ENCODE data around the gene MKKS. TPM values are rescaled to one million over a fixed set of nuclear protein-coding genes. Genes with fewer than 3 reads are reported as not detected.
A peak's percentile ranks its signal among the peaks of the same experiment; 100 is the strongest.
"Not testable (repeated sequence)": the region's sequence is repeated elsewhere in the genome, so short reads cannot be mapped to it uniquely, and the experiment has no call there.

The MKKS gene
- total RNA-seq, 1 donor from 2014 or later = 3.7 TPM

DNA sequence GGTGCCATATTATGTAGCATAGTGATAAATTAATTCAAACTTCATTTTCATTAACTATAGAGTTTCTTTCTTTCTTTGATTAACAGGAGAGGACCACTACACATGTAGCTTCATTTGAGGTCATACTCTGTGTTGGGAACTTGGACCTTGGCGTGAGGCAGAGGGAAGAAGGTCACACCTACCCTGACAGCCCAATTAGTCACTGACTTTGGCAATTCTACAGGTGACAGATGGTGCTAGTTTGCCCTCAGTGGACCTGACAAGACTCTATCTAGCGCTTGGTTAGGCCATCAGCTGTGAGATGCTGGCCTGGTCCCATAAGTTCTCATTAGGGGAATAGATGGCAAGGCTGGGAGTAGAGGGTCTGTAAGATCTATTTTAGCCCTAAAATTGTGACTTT lies 15.2 kb upstream of the MKKS start:
- no peak for DNase-seq (ENCODE audit: low read depth in 2 of 2)

DNA sequence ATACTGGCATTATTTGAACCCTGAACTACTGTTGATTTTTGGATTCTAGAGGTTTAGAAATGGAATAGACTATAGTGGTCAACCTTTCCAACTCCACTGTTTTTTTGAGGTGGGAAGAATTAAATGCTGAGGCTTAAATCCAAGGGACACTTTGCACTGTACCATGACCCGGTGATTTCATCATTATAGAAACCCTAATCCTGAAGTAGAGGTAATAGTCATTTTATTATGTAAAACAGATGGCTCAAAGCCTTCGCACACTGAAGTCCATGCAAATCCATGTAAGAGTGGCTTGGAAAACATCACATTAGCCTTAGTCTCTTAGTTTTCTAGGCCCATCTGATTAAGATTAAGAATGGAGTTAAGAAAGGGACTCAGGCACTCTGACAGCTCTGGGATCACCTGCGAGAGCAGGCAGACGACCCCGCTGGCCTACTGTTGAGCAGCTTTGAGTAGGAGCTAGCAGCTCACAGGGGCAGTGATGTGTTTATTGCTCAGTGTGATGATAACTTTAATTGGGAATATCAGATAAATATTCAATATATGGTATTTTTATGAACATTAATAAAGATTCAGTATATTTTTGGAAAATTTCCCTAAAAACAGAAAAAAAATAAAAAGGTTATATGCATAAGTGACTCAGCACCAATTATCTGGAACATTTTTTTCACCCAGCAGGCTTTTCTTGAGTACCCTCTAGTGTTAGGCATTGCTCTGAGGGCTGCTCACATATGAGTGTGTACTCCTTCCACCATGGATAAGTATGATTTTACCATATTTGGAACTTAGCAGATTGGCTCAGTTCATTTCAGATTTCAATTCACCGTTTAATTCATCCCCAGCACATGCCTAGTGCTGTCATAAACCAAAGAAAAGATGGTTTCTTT lies 14.5 kb upstream of the MKKS start:
- DNase-seq (ENCODE audit: low read depth in 2 of 2) = no peak

DNA sequence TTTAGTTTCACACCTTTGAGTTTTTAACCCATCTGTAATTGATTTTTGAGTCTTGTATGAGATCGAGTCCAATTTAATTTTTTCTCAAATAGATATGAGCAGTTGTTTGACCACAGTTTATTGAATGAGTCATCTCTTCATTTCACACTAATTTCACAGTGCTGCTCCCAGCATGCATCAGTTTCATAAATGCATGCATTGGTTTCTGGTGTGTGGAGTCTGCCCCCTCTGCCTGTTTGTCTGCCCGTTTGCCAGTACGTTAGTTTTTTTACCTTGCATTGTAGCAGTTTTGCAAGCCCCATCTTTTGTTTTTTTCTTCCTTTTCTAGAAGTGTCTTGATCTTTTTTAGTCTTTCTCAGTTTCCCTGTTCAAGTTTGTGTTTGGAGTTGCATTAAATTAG lies 13.0 kb upstream of the MKKS start:
- peak; percentile 38 to 70 for DNase-seq (ENCODE audit: low read depth in 2 of 2)

GRCh38 chr20:10445758-10446157 lies 11.7 kb upstream of the MKKS start:
- DNase-seq (ENCODE audit: low read depth in 2 of 2) = no peak

DNA sequence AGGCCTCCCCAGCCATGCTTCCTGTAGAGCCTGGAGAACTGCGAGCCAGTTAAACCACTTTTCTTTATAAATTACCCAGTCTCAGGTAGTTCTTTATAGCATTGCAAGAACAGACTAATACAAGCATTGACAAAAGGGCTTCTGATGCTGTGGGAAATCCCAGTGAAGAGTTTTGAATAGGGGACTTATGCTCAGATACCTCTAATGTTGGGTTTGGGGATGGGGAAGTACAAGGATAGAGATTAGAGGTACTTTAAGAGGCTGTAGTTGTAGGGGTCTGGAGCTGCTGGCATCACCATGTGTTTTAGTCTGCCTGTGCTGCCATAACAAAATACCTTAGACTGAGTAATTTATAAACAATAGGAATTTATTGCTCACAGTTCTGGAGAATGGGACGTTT lies 9.9 kb upstream of the MKKS start:
- DNase-seq (ENCODE audit: low read depth in 2 of 2) = no peak

GRCh38 chr20:10438217-10438616 lies 4.2 kb upstream of the MKKS start:
- DNase-seq (ENCODE audit: low read depth in 2 of 2) = no peak

GRCh38 chr20:10436053-10436699 lies 2.2 kb upstream of the MKKS start:
- DNase-seq (ENCODE audit: low read depth in 2 of 2) = no peak

DNA sequence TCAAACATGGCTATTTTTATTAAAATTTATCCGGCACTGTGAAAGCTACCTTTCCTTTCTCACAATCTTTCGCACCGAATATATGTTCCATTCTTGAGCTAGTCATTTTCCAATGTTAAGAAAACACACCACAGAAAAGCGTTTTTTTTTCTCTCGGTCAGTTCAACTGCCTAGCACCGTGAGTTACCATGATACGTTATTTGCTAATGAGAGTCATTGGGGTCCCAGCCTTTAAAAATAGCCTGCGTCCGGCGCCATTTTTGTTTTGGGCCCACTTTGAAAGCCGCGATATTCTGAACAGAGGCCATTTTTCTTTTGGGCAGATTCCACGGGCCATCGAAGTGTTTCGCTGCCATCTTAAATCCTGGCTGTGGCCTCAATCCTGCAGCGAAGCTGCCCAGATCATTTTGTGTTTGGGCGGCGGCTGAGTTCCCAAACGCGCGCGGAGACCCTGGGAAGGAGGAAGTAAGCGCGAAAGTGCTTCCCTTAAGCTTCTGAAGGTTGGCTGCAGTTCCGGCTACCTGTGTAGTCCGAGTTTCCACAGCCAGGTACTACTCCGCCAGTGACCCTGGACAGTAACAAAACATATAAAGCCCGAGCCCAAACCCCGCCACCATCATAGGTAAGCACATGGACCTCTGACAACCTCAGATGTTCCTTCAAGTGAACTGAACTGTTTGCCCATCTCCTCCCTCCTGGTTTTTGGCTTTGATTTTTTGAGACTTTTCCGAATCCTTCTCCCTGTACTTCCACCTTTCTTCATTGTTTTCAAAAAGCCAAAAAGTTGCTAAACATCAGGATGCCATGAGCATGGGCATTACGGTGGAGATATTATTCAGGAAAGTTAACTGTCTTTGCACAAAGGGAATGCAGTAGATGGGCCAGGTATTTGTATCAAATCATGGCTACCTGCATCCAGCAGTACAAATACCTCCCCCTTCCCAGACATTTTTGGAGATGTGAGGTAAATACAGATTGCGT lies 1.1 kb upstream of the MKKS start, which contains the start of gene SLX4IP:
TSS of gene SLX4IP (plus strand) at position 474 of the 981 bp plus-strand sequence. CDS start 22,900 bp downstream, outside the sequence.
- peak; percentile 95 to 97 for DNase-seq (ENCODE audit: low read depth in 2 of 2)

DNA sequence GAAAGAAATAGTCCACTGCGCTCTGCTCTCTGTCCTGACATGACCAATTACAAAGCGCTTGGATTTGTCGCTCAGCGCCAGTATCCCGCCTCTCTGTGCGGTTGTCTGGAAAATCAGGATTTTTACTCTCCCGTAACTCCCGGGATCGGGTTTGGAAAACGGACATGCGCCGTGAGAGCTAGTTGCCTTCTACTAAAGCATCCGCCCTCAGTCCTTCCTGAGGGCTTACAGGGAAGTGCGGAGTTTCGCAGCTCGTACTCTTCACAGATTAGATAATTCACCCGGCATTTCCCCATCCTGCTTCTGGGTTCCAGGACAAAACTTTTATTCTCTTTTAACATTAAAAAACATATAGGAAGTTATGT lies 427 bp upstream of the MKKS start:
- peak; percentile 99 for DNase-seq (ENCODE audit: low read depth in 2 of 2)

DNA sequence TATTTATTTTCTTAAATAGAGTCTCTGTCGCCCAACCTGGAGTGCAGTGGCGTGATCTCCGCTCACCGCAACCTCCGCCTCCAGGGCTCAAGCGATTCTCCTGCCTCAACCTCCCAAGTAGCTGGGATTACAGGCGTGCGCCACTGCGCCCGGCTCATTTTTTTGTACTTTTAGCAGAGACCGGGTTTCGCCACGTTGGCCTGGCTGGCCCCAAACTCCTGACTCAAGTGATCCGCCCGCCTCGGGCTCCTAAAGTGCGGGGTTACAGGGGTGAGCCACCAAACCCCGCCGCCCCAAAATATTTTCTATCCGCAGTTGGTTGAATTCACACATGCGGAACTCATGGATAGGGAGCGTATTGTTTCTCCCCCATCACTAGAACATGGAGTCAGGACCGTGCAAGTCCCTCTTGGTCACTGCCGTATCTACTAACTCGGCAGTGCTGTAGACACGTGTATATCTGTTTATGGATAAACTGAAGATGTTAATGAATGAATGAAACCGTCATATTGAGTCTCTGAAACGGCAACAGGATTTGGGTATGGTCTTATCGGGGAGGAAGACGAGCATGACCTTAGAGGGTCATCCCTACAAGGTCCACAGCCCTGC lies 904 bp downstream of the MKKS start:
- no peak for DNase-seq (ENCODE audit: low read depth in 2 of 2)

- DNase-seq (ENCODE audit: low read depth in 2 of 2) = no peak
Observed at GRCh38 chr20:10432079-10432478, 1.9 kb downstream of the MKKS start.

- no peak for DNase-seq (ENCODE audit: low read depth in 2 of 2)
Observed at GRCh38 chr20:10430704-10431103, 3.3 kb downstream of the MKKS start.

DNA sequence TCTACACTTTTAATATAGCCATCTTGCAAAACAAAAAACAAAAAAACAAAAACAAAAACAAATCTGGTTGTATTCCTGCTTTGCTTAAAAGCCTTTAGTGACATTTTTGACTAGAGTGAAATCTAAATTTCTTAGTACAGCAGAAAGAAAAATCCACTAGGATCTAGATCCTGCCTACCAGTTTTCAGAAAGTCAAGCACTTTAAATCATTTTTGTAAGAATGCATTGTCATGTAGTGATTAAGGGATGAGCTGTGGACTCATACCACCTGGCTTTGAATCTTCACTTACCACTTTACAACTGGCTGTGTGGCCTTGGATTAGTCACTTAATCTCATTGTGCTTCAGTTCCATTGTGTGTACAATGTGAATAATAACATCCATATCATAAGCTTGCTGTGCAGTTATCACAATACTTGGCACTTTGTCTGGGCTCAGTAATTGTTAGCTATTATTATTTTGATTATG lies 4.0 kb downstream of the MKKS start:
- peak in 1 of 2 donors; percentile 59 for DNase-seq (ENCODE audit: low read depth in 2 of 2)

DNA sequence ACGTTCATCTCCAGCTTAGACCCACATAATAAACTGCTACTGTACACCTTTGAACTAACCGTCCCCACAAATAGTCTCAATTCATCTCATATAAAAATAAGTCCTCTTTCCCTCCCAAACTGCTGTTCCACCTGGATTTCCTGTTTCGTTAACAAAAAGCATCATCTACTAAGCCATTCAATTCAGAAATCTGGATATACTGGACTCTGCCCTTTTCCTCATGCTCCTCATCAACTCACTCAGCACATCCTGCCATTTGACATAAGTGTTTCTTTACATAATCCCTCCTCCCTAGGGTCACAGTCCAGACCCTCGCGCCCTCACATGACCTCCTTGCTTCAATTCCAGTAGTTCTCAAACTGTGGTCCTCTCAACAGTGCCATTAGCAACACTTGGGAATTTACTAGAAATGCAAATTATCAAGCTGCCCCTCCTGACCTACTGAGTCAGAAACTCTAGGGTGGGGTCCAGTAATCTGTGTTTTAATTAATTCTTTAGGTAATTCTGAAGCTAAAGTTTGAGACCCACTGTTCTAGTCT lies 4.5 kb downstream of the MKKS start:
- DNase-seq (ENCODE audit: low read depth in 2 of 2) = no peak

DNA sequence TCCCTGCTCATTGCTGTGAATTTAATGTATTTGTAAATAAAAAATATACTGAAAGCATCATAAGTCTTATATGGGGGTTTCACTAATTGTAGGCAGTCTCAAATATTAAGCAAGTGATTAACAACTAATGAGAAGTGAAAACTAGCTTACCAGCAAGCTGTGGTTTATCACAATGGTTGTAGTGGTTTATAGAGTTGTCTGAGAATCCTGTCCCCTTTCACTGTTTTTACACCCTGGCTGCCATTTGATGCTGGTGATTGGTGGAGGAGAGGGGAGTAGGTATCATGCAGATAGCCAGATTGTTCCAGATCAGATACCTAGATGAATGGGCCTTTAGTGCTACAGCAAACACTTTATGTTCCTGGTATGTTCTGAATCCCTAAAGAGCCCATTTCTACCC lies 6.0 kb downstream of the MKKS start:
- DNase-seq (ENCODE audit: low read depth in 2 of 2) = no peak

- DNase-seq (ENCODE audit: low read depth in 2 of 2) = peak; percentile 54 to 75
Observed at GRCh38 chr20:10427060-10427692, 6.8 kb downstream of the MKKS start.

GRCh38 chr20:10423735-10424134 lies 10.3 kb downstream of the MKKS start:
- no peak for DNase-seq (ENCODE audit: low read depth in 2 of 2)

DNA sequence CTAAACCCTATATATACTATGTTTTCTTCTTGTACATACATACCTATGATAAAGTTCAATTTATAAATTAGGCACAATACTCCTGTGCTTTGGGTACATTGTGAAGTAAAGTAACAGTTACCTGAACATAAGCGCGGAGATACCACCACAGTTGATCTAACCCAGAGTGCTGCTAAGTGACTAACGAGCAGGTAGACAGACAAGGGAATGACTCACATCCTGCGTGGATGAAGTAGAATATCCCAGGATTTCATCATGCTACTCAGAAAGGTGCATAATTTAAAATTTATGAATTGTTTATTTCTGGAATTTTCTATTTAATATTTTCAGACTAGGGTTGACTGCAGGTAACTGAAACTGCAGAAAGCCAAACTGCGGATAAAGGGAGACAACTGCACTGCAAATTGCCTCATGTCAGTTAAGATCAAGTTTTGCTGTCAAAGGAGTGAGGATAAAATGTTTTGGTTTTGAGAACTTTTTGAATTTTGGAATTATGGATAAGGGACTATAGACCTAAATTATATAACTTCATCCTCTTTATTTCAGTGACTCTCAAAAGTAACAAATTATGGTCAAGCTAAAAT lies 14.4 kb downstream of the MKKS start:
- DNase-seq (ENCODE audit: low read depth in 2 of 2) = peak in 1 of 2 donors; percentile 76

DNA sequence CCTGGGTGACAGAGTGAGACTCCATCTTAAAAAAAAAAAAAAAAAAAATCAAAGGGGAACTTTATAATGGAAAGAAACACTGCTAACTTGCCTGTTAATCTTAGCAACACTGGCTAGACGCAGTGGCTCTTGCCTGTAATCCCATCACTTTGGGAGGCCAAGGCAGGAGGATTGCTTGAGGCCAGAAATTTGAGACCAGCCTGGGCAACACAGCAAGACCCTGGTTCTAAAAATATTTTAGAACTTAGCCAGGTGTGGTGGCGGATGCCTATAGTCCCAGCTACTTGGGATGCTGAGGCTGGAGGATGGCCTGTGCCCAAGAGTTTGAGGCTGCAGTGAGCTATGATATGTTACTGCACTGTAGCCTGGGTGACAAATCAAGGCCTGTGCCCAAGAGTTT lies 16.8 kb downstream of the MKKS start:
- not testable (repeated sequence) for DNase-seq (ENCODE audit: low read depth in 2 of 2)
